Esophagus squamous epithelium (tissue), 5 donors: ENCODE results near the gene ZFAND3. TPM values are rescaled to one million over a fixed set of nuclear protein-coding genes. Genes with fewer than 3 reads are reported as not detected.

Source experiments
- DNase-seq: peaks from one replicate; lab custom pipeline; 2025; lab: John Stamatoyannopoulos, UW
- H3K27ac ChIP-seq, 4 donors: fragments of 200-600 bp; sonication (generic); one replicate each; pipeline ENCODE4 v1.5.1; 2016 to 2019; ENCODE audit warnings: mild to moderate bottlenecking in 1 of 4
- H3K27me3 ChIP-seq, 4 donors: fragments of 200-600 bp; sonication (generic); 1 replicate in 3 of 4; 2 replicates in 1 of 4; pipeline versions ENCODE4 v1.5.1 to v1.6.0; 2017 to 2021; ENCODE audit warnings: antibody characterized with exemption in 1 of 4
- H3K36me3 ChIP-seq, 3 donors: fragments of 200-600 bp; sonication (generic); one replicate each; pipeline ENCODE4 v1.5.1; 2016 to 2019
- H3K4me1 ChIP-seq, 3 donors: fragments of 200-600 bp; sonication (generic); one replicate each; pipeline ENCODE4 v1.5.1; 2017 to 2019
- H3K4me3 ChIP-seq, 4 donors: fragments of 200-600 bp; sonication (generic); 1 replicate in 3 of 4; 2 replicates in 1 of 4; pipeline ENCODE4 v1.5.1; 2016 to 2019; ENCODE audit warnings: mild to moderate bottlenecking in 2 of 4, moderate library complexity in 1 of 4
- H3K9me3 ChIP-seq, 3 donors: fragments of 200-600 bp; sonication (generic); one replicate each; pipeline ENCODE4 v1.5.1; 2016 to 2019
- CTCF ChIP-seq, 6 experiments: fragments of 450-650 bp in 4 of 6; fragments of 200-600 bp in 2 of 6; sonication (generic) in 2 of 6; IDR thresholded peaks; one replicate each; pipeline ENCODE4 v1.5.1; 2016 to 2019; ENCODE audit warnings: antibody characterized with exemption in 6 of 6, mild to moderate bottlenecking in 4 of 6, moderate library complexity in 4 of 6
- POLR2A ChIP-seq, 4 donors: fragments of 450-650 bp; IDR thresholded peaks; one replicate each; pipeline ENCODE4 v1.6.1; 2017; ENCODE audit warnings: antibody characterized with exemption in 4 of 4, mild to moderate bottlenecking in 4 of 4, moderate library complexity in 3 of 4
- WGBS, 2 donors: methylation state at CpG; one replicate each; pipeline ENCODE4 v1.1.5; 2018; 5-methylcytosine and 5-hydroxymethylcytosine counted together
- intact Hi-C: fragments of 100-400 bp; cut with DNase I; formaldehyde crosslinking; loops from one replicate; pipeline ENCODE4 v1.15.0; 2022
- total RNA-seq, 4 donors: library from RNA; depleted of rRNA; stranded (reverse); fragments of >200 nt; gene quantifications; one replicate each; pipeline ENCODE4 v1.1.0, GENCODE V29; 2016
- donor health status: DM: yes; HTN: yes; CAD: no.

Gene ZFAND3
- total RNA-seq, 4 donors from 2014 or later = 15.7 to 23.8 (median 20.9) TPM

GRCh38 chr6:37787216-37787615, 32.3 kb upstream of the ZFAND3 start:
- Histone ChIP-seq H3K4me1 (peaks cover 21 to 37% (median 28%) of the 10 kb centered on the region in 3 donors), H3K27ac (no peak overlapping the region), H3K36me3 (no peaks in the 10 kb centered on the region), H3K27me3 (peaks cover 0 to 15% (median 0%) of the 10 kb centered on the region in 4 donors), H3K9me3 (no peaks in the 10 kb centered on the region), H3K4me3 (no peak overlapping the region)
- DNase-seq = no peak
- WGBS, 2 donors = 89 to 92% methylated on average over 2 of the region's 2 CpGs
- TF ChIP-seq POLR2A (IDR thresholded peaks at IDR 0.05) (no peak), CTCF (IDR thresholded peaks at IDR 0.05) (no peak)
- intact Hi-C loops = no loop called here

- Histone ChIP-seq H3K27ac (no peak overlapping the region), H3K4me3 (no peak overlapping the region), H3K36me3 (no peaks in the 10 kb centered on the region), H3K4me1 (peaks cover 16 to 32% (median 24%) of the 10 kb centered on the region in 3 donors), H3K27me3 (peaks cover 0 to 11% (median 0%) of the 10 kb centered on the region in 4 donors), H3K9me3 (no peaks in the 10 kb centered on the region)
- intact Hi-C loops = no loop called here
- 39 to 40% methylated on average over 1 to 2 of the region's 2 CpGs for WGBS, 2 donors
- no peak for DNase-seq
- no peak for TF ChIP-seq POLR2A (IDR thresholded peaks at IDR 0.05)
These were observed 31.3 kb upstream of the ZFAND3 start for GRCh38 chr6:37788259-37788658.

- H3K27ac ChIP-seq = no peak overlapping the region
- peak; percentile 34 for DNase-seq
- intact Hi-C loops = no loop called here
- H3K9me3 ChIP-seq = no peaks in the 10 kb centered on the region
- H3K36me3 ChIP-seq = no peaks in the 10 kb centered on the region
- TF ChIP-seq CTCF (IDR thresholded peaks at IDR 0.05) (peak; percentile 83 to 98 (median 96)), POLR2A (IDR thresholded peaks at IDR 0.05) (no peak)
- 19 to 46% methylated on average over 4 to 10 of the region's 10 CpGs for WGBS, 2 donors
- H3K4me1 ChIP-seq = peaks cover 3 to 13% (median 8%) of the 10 kb centered on the region in 3 donors
- H3K27me3 ChIP-seq = no peaks in the 10 kb centered on the region
- no peak overlapping the region for H3K4me3 ChIP-seq
These were observed 28.2 kb upstream of the ZFAND3 start for GRCh38 chr6:37791156-37791919.

- DNase-seq = no peak
- H3K9me3 ChIP-seq = no peaks in the 10 kb centered on the region
- intact Hi-C loops = no loop called here
- H3K36me3 ChIP-seq = no peaks in the 10 kb centered on the region
- peaks cover 3 to 13% (median 8%) of the 10 kb centered on the region in 3 donors for H3K4me1 ChIP-seq
- WGBS, 2 donors = 90 to 91% methylated on average over 5 of the region's 5 CpGs
- no peak overlapping the region for H3K27ac ChIP-seq
- H3K27me3 ChIP-seq = no peaks in the 10 kb centered on the region
- no peak overlapping the region for H3K4me3 ChIP-seq
- no peak for TF ChIP-seq CTCF (IDR thresholded peaks at IDR 0.05)
These were observed 27.0 kb upstream of the ZFAND3 start for GRCh38 chr6:37792457-37793033.

- 80 to 87% methylated on average over 6 of the region's 6 CpGs for WGBS, 2 donors
- TF ChIP-seq CTCF (IDR thresholded peaks at IDR 0.05) (no peak), POLR2A (IDR thresholded peaks at IDR 0.05) (no peak)
- H3K9me3 ChIP-seq = no peaks in the 10 kb centered on the region
- H3K4me1 ChIP-seq = peaks cover 3 to 13% (median 8%) of the 10 kb centered on the region in 3 donors
- no peaks in the 10 kb centered on the region for H3K27me3 ChIP-seq
- no peak overlapping the region for H3K27ac ChIP-seq
- DNase-seq = no peak
- H3K36me3 ChIP-seq = no peaks in the 10 kb centered on the region
- intact Hi-C loops = no loop called here
- no peak overlapping the region for H3K4me3 ChIP-seq
These were observed 26.5 kb upstream of the ZFAND3 start for GRCh38 chr6:37793067-37793466.
